Measurements from ENCODE around the gene GIGYF1.

The GIGYF1 gene

GRCh38 chr7:100687751-100688300, 6.2 kb downstream of the GIGYF1 start:
- H3K4me3 ChIP-seq (ENCODE audit: control insufficient read depth, low read depth, low read length), result no peak overlapping the region
- no peak for TF ChIP-seq CTCF (IDR thresholded peaks at IDR 0.05; ENCODE audit: control insufficient read depth, insufficient read depth, low read depth, low read length, missing control alignments)
- DNase-seq (ENCODE audit: low read depth), result no peak

GRCh38 chr7:100687261-100687660, 6.8 kb downstream of the GIGYF1 start:
- H3K4me3 ChIP-seq (ENCODE audit: control insufficient read depth, low read depth, low read length), result no peak overlapping the region
- no peak for TF ChIP-seq CTCF (IDR thresholded peaks at IDR 0.05; ENCODE audit: control insufficient read depth, insufficient read depth, low read depth, low read length, missing control alignments)
- no peak for DNase-seq (ENCODE audit: low read depth)

DNA sequence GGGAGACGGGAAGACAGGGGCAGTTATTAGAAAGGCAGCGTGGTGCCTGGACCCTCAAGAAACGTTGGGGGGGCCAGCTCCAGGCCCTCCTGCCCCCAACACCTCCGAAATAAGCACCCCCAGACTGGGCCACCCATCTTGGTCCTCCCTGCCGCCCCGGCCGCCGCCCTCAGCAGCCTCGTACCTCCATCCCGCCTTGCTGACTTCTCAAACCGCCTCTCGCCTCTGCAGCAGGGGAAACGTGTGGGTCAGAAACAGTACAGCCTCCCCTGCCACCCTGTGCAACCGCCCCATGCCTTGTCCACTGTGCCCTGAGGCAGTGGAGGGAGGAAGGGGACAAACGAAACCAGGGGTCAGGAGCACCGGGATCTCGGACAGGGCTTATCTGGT, 7.2 kb downstream of the GIGYF1 start:
- no peak for TF ChIP-seq CTCF (IDR thresholded peaks at IDR 0.05; ENCODE audit: control insufficient read depth, insufficient read depth, low read depth, low read length, missing control alignments)

GRCh38 chr7:100686201-100686821, 7.7 kb downstream of the GIGYF1 start:
- no peak for TF ChIP-seq CTCF (IDR thresholded peaks at IDR 0.05; ENCODE audit: control insufficient read depth, insufficient read depth, low read depth, low read length, missing control alignments)
- DNase-seq (ENCODE audit: low read depth), result no peak
- no peak overlapping the region for H3K4me3 ChIP-seq (ENCODE audit: control insufficient read depth, low read depth, low read length)

More for the DNA sequence above, 7.2 kb downstream of the GIGYF1 start:
- no peak for DNase-seq (ENCODE audit: low read depth)
- no peak overlapping the region for H3K4me3 ChIP-seq (ENCODE audit: control insufficient read depth, low read depth, low read length)

DNA sequence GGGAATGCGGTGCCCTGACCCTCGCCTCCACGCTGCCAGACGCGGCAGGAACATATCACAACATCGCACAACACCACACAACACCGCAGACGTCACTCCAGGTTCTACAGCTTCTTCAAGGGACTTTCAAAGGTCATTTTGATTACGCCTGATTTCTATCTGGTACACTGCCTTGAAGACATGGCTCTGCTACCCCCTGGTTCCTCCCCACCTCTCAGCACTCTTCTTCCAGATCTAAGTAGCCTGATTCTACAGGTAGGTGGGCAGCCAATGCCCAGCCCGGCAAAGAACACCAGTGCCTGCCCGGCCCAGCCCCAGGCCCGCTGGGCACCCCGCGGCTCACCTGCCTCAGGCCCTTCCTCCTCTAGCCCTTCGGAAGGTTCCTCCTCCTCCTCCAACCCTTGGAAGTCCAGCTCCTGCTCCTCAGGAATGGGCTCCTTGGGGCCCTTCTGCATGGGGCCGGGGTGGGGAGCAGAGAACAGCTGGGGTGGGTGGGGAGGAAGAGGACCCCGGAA, 8.4 kb downstream of the GIGYF1 start:
- no peak for DNase-seq (ENCODE audit: low read depth)
- no peak for TF ChIP-seq CTCF (IDR thresholded peaks at IDR 0.05; ENCODE audit: control insufficient read depth, insufficient read depth, low read depth, low read length, missing control alignments)

GRCh38 chr7:100685049-100685605, 8.9 kb downstream of the GIGYF1 start:
- DNase-seq (ENCODE audit: low read depth), result no peak
- H3K4me3 ChIP-seq (ENCODE audit: control insufficient read depth, low read depth, low read length), result no peak overlapping the region
- no peak for TF ChIP-seq CTCF (IDR thresholded peaks at IDR 0.05; ENCODE audit: control insufficient read depth, insufficient read depth, low read depth, low read length, missing control alignments)

More for the DNA sequence above, 8.4 kb downstream of the GIGYF1 start:
- no peak overlapping the region for H3K4me3 ChIP-seq (ENCODE audit: control insufficient read depth, low read depth, low read length)
